ENCODE measurements around the gene HRNR.
"Not testable (repeated sequence)": the region's sequence is repeated elsewhere in the genome, so short reads cannot be mapped to it uniquely, and the experiment has no call there.

Gene HRNR

DNA sequence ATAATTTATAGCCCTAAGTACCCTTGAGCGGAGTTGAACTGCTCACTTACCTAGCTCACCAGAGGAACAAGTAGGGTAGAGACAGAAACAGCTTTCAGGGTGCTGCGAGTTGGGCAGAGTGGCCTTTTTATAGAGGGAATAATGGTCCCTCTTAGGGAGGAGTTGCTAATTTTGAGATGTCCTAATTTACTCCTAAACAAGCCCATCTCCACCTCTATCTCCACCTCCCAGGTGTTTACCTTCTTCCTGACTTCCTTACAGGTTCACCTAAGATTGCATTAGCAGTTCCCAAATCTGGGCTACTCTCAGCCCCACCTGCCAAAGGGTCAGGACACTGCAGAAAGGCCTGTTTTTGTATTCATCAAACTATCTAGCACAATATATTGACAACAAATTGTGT lies at the start of gene HRNR:
HRNR (minus strand) TSS at position 101 of the 400 bp plus-strand sequence. CDS start 940 bp downstream, outside the sequence.
- Histone ChIP-seq H3K27ac (no peak within 1 kb of the TSS), H3K4me3 (ENCODE audit: low read depth in 1 of 2, low read length in 1 of 2) (no peak within 1 kb of the TSS), H3K36me3 (no peaks in the 10 kb centered on the region), H3K27me3 (no peaks in the 10 kb centered on the region), H3K9me3 (no peaks in the 10 kb centered on the region), H3K4me1 (ENCODE audit: control insufficient read depth in 1 of 2, insufficient read depth in 1 of 2, low read depth in 1 of 2, low read length in 1 of 2) (no peaks in the 10 kb centered on the region)
- TF ChIP-seq, protein P1, sequence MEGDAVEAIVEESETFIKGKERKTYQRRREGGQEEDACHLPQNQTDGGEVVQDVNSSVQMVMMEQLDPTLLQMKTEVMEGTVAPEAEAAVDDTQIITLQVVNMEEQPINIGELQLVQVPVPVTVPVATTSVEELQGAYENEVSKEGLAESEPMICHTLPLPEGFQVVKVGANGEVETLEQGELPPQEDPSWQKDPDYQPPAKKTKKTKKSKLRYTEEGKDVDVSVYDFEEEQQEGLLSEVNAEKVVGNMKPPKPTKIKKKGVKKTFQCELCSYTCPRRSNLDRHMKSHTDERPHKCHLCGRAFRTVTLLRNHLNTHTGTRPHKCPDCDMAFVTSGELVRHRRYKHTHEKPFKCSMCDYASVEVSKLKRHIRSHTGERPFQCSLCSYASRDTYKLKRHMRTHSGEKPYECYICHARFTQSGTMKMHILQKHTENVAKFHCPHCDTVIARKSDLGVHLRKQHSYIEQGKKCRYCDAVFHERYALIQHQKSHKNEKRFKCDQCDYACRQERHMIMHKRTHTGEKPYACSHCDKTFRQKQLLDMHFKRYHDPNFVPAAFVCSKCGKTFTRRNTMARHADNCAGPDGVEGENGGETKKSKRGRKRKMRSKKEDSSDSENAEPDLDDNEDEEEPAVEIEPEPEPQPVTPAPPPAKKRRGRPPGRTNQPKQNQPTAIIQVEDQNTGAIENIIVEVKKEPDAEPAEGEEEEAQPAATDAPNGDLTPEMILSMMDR (IDR thresholded peaks at IDR 0.05): no peak

DNA sequence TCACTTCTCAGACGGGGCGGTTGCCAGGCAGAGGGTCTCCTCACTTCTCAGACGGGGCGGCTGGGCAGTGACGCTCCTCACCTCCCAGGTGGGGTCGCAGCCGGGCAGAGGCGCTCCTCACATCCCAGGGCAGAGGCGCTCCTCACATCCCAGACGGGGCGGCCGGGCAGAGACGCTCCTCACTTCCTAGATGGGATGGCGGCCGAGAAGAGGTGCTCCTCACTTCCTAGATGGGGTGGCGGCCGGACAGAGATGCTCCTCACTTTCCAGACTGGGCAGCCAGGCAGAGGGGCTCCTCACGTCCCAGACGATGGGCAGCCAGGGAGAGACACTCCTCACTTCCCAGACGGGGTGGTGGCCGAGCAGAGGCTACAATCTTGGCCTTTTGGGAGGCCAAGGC lies 32.4 kb upstream of the HRNR start:
- not testable (repeated sequence) for H3K9me3 ChIP-seq

DNA sequence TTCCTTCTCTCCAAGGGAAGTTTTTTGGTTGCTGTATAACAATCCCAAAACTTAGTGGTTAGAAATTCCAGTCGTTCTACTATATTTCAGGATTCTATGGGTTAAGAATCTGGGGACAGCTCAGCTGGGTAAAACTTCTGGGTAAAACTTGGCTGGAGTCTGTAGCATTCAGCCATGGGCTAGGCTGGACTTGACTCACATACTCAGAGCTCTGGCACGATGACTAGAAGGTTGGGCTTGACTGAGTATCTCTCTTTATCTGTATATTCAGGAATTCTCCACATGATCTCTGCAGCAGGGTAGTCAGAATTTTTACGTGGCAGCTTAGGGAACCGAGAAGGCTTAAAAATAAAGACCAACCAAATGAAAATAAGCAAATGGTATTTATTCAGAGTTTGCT lies 28.2 kb upstream of the HRNR start:
- H3K4me1 ChIP-seq (ENCODE audit: control insufficient read depth in 1 of 2, insufficient read depth in 1 of 2, low read depth in 1 of 2, low read length in 1 of 2): no peaks in the 10 kb centered on the region
- H3K27ac ChIP-seq: no peak overlapping the region
- no peak overlapping the region for H3K4me3 ChIP-seq (ENCODE audit: low read depth in 1 of 2, low read length in 1 of 2)
- TF ChIP-seq, protein P1 (IDR thresholded peaks at IDR 0.05): no peak
- H3K9me3 ChIP-seq: no peaks in the 10 kb centered on the region
- H3K36me3 ChIP-seq: no peaks in the 10 kb centered on the region
- no peaks in the 10 kb centered on the region for H3K27me3 ChIP-seq

More for the DNA sequence above, 32.4 kb upstream of the HRNR start:
- H3K4me1 ChIP-seq (ENCODE audit: control insufficient read depth in 1 of 2, insufficient read depth in 1 of 2, low read depth in 1 of 2, low read length in 1 of 2); H3K27ac ChIP-seq; H3K27me3 ChIP-seq; H3K36me3 ChIP-seq; H3K4me3 ChIP-seq (ENCODE audit: low read depth in 1 of 2, low read length in 1 of 2): not testable (repeated sequence)

DNA sequence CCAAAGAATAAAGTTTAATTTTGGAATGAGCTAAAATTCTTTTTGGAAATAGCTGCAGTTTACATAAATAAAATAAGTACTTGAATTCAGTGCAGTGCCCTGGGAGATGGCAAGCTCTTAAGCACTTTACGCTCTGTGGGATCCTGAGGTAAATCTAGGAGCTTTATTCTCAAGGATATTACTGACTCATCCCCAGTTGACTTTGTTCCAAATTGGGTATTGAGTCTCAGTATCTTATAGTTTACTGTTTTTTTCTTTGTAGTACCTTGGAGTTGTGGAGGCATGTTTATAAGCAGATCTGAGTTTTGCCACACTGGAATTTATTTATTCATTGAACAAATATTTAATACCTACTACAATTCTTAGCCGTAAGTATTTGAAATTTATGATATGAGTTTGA lies 27.4 kb upstream of the HRNR start:
- Histone ChIP-seq H3K4me1 (ENCODE audit: control insufficient read depth in 1 of 2, insufficient read depth in 1 of 2, low read depth in 1 of 2, low read length in 1 of 2) (no peaks in the 10 kb centered on the region), H3K27me3 (no peaks in the 10 kb centered on the region), H3K27ac (no peak overlapping the region), H3K9me3 (no peaks in the 10 kb centered on the region), H3K4me3 (ENCODE audit: low read depth in 1 of 2, low read length in 1 of 2) (no peak overlapping the region), H3K36me3 (no peaks in the 10 kb centered on the region)
- TF ChIP-seq, protein P1 (IDR thresholded peaks at IDR 0.05): no peak

DNA sequence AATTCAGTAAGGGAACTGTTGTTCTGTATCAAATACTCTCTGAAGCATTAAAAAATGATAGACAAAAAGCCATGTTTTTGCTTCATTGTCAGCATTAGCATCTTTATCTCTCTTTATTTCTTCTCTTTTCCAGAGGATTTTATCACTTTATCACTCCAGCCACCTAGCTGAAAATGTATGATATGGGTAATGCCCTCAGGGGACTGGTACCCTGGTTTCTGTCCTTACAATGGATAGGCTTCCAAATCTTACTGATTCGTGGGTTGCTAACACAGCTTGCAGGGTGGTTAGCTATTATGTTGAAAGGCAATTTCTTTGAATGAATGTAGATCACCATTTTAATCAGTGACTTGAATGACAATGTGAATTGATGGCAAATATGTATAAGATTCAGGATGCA lies 23.3 kb upstream of the HRNR start:
- Histone ChIP-seq H3K27me3 (no peaks in the 10 kb centered on the region), H3K9me3 (no peaks in the 10 kb centered on the region), H3K4me3 (ENCODE audit: low read depth in 1 of 2, low read length in 1 of 2) (no peak overlapping the region), H3K36me3 (no peaks in the 10 kb centered on the region), H3K4me1 (ENCODE audit: control insufficient read depth in 1 of 2, insufficient read depth in 1 of 2, low read depth in 1 of 2, low read length in 1 of 2) (no peaks in the 10 kb centered on the region), H3K27ac (no peak overlapping the region)
- TF ChIP-seq, protein P1 (IDR thresholded peaks at IDR 0.05): no peak

DNA sequence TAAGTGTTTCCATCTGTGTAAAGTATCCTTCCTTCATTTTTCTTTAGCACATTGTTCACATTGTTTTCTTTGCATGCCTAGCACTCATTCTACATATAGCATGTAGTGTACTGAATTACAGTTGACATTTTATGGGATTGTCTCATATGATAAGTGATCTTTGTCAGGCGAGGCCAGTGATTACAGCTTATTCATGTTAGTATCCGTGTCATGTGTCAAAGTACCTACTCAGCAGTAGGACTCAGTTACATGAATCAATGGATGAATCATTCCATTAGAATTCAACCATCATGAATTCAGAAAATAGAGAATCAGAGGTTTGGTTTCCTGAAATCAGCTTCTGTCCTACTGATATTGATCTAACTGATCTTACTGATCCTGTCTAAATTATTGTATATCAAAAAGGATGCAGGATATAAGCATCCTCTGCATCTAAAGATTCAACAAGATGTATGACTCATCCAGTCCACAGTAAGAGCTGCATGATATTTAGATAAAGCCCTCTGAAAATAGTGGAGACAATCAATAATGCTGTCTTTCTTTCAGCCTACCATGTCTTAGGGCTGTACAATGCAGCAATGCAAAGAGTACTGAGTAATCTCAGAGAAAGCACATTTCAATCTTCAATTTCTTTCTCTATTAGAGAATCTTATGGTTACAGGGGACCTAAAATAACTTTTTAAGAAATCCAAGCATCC lies 20.7 kb upstream of the HRNR start:
- no peaks in the 10 kb centered on the region for H3K36me3 ChIP-seq
- TF ChIP-seq, protein P1 (IDR thresholded peaks at IDR 0.05): no peak
- no peaks in the 10 kb centered on the region for H3K4me1 ChIP-seq (ENCODE audit: control insufficient read depth in 1 of 2, insufficient read depth in 1 of 2, low read depth in 1 of 2, low read length in 1 of 2)
- no peak overlapping the region for H3K4me3 ChIP-seq (ENCODE audit: low read depth in 1 of 2, low read length in 1 of 2)
- H3K27me3 ChIP-seq: no peaks in the 10 kb centered on the region
- no peak overlapping the region for H3K27ac ChIP-seq
- no peaks in the 10 kb centered on the region for H3K9me3 ChIP-seq

Measured in neutrophil (primary cell).